ENCODE measurements around the gene ANKS1B.
"Not testable (repeated sequence)": the region's sequence is repeated elsewhere in the genome, so short reads cannot be mapped to it uniquely, and the experiment has no call there.

Gene ANKS1B

GRCh38 chr12:99834710-99835109, 150.0 kb downstream of the ANKS1B start:
- Histone ChIP-seq H3K4me1 (ENCODE audit: control insufficient read depth, insufficient read depth, low read length) (no peaks in the 10 kb centered on the region), H3K27me3 (ENCODE audit: control insufficient read depth, insufficient read depth, low read length) (no peaks in the 10 kb centered on the region), H3K4me3 (ENCODE audit: low read length) (no peak overlapping the region), H3K9ac (ENCODE audit: low read length) (no peak overlapping the region), H3K9me3 (ENCODE audit: control insufficient read depth, low read length) (no peaks in the 10 kb centered on the region), H3K36me3 (ENCODE audit: control insufficient read depth, insufficient read depth, low read length) (no peaks in the 10 kb centered on the region)

- no peak overlapping the region for H3K4me3 ChIP-seq (ENCODE audit: low read length)
- no peaks in the 10 kb centered on the region for H3K27me3 ChIP-seq (ENCODE audit: control insufficient read depth, insufficient read depth, low read length)
- H3K9ac ChIP-seq (ENCODE audit: low read length) = no peak overlapping the region
- H3K9me3 ChIP-seq (ENCODE audit: control insufficient read depth, low read length) = no peaks in the 10 kb centered on the region
- no peaks in the 10 kb centered on the region for H3K36me3 ChIP-seq (ENCODE audit: control insufficient read depth, insufficient read depth, low read length)
- H3K4me1 ChIP-seq (ENCODE audit: control insufficient read depth, insufficient read depth, low read length) = no peaks in the 10 kb centered on the region
These were observed 151.3 kb downstream of the ANKS1B start for GRCh38 chr12:99833397-99833796.

GRCh38 chr12:99824900-99825542, 159.7 kb downstream of the ANKS1B start:
- Histone ChIP-seq H3K9ac (ENCODE audit: low read length) (no peak overlapping the region), H3K36me3 (ENCODE audit: control insufficient read depth, insufficient read depth, low read length) (no peaks in the 10 kb centered on the region), H3K9me3 (ENCODE audit: control insufficient read depth, low read length) (no peaks in the 10 kb centered on the region), H3K4me3 (ENCODE audit: low read length) (no peak overlapping the region), H3K4me1 (ENCODE audit: control insufficient read depth, insufficient read depth, low read length) (no peaks in the 10 kb centered on the region), H3K27me3 (ENCODE audit: control insufficient read depth, insufficient read depth, low read length) (no peaks in the 10 kb centered on the region)

GRCh38 chr12:99822273-99822672, 162.5 kb downstream of the ANKS1B start:
- no peaks in the 10 kb centered on the region for H3K4me1 ChIP-seq (ENCODE audit: control insufficient read depth, insufficient read depth, low read length)
- no peak overlapping the region for H3K4me3 ChIP-seq (ENCODE audit: low read length)
- H3K36me3 ChIP-seq (ENCODE audit: control insufficient read depth, insufficient read depth, low read length) = no peaks in the 10 kb centered on the region
- H3K9ac ChIP-seq (ENCODE audit: low read length) = no peak overlapping the region
- no peaks in the 10 kb centered on the region for H3K9me3 ChIP-seq (ENCODE audit: control insufficient read depth, low read length)
- no peaks in the 10 kb centered on the region for H3K27me3 ChIP-seq (ENCODE audit: control insufficient read depth, insufficient read depth, low read length)

- no peaks in the 10 kb centered on the region for H3K27me3 ChIP-seq (ENCODE audit: control insufficient read depth, insufficient read depth, low read length)
- H3K9ac ChIP-seq (ENCODE audit: low read length) = no peak overlapping the region
- no peaks in the 10 kb centered on the region for H3K9me3 ChIP-seq (ENCODE audit: control insufficient read depth, low read length)
- no peaks in the 10 kb centered on the region for H3K36me3 ChIP-seq (ENCODE audit: control insufficient read depth, insufficient read depth, low read length)
- no peak overlapping the region for H3K4me3 ChIP-seq (ENCODE audit: low read length)
- H3K4me1 ChIP-seq (ENCODE audit: control insufficient read depth, insufficient read depth, low read length) = no peaks in the 10 kb centered on the region
These were observed 173.8 kb downstream of the ANKS1B start for GRCh38 chr12:99810718-99811593.

GRCh38 chr12:99809909-99810308, 174.8 kb downstream of the ANKS1B start:
- H3K36me3 ChIP-seq (ENCODE audit: control insufficient read depth, insufficient read depth, low read length) = no peaks in the 10 kb centered on the region
- no peaks in the 10 kb centered on the region for H3K9me3 ChIP-seq (ENCODE audit: control insufficient read depth, low read length)
- H3K4me1 ChIP-seq (ENCODE audit: control insufficient read depth, insufficient read depth, low read length) = no peaks in the 10 kb centered on the region
- no peaks in the 10 kb centered on the region for H3K27me3 ChIP-seq (ENCODE audit: control insufficient read depth, insufficient read depth, low read length)
- H3K4me3 ChIP-seq (ENCODE audit: low read length) = no peak overlapping the region
- H3K9ac ChIP-seq (ENCODE audit: low read length) = no peak overlapping the region

- Histone ChIP-seq H3K9me3 (ENCODE audit: control insufficient read depth, low read length) (no peaks in the 10 kb centered on the region), H3K9ac (ENCODE audit: low read length) (no peak overlapping the region), H3K27me3 (ENCODE audit: control insufficient read depth, insufficient read depth, low read length) (no peaks in the 10 kb centered on the region), H3K4me3 (ENCODE audit: low read length) (no peak overlapping the region), H3K4me1 (ENCODE audit: control insufficient read depth, insufficient read depth, low read length) (no peaks in the 10 kb centered on the region), H3K36me3 (ENCODE audit: control insufficient read depth, insufficient read depth, low read length) (no peaks in the 10 kb centered on the region)
These were observed 178.4 kb downstream of the ANKS1B start for GRCh38 chr12:99806304-99806703.

GRCh38 chr12:99804715-99805114, 180.0 kb downstream of the ANKS1B start:
- Histone ChIP-seq H3K36me3 (ENCODE audit: control insufficient read depth, insufficient read depth, low read length) (no peaks in the 10 kb centered on the region), H3K4me1 (ENCODE audit: control insufficient read depth, insufficient read depth, low read length) (no peaks in the 10 kb centered on the region), H3K9ac (ENCODE audit: low read length) (no peak overlapping the region), H3K4me3 (ENCODE audit: low read length) (no peak overlapping the region), H3K27me3 (ENCODE audit: control insufficient read depth, insufficient read depth, low read length) (no peaks in the 10 kb centered on the region), H3K9me3 (ENCODE audit: control insufficient read depth, low read length) (no peaks in the 10 kb centered on the region)

- no peaks in the 10 kb centered on the region for H3K36me3 ChIP-seq (ENCODE audit: control insufficient read depth, insufficient read depth, low read length)
- no peaks in the 10 kb centered on the region for H3K9me3 ChIP-seq (ENCODE audit: control insufficient read depth, low read length)
- H3K4me1 ChIP-seq (ENCODE audit: control insufficient read depth, insufficient read depth, low read length) = no peaks in the 10 kb centered on the region
- no peak overlapping the region for H3K9ac ChIP-seq (ENCODE audit: low read length)
- no peaks in the 10 kb centered on the region for H3K27me3 ChIP-seq (ENCODE audit: control insufficient read depth, insufficient read depth, low read length)
- no peak overlapping the region for H3K4me3 ChIP-seq (ENCODE audit: low read length)
These were observed 184.1 kb downstream of the ANKS1B start for GRCh38 chr12:99800605-99801004.

GRCh38 chr12:99797931-99798330, 186.8 kb downstream of the ANKS1B start:
- H3K4me3 ChIP-seq (ENCODE audit: low read length); H3K9me3 ChIP-seq (ENCODE audit: control insufficient read depth, low read length); H3K4me1 ChIP-seq (ENCODE audit: control insufficient read depth, insufficient read depth, low read length); H3K9ac ChIP-seq (ENCODE audit: low read length); H3K27me3 ChIP-seq (ENCODE audit: control insufficient read depth, insufficient read depth, low read length); H3K36me3 ChIP-seq (ENCODE audit: control insufficient read depth, insufficient read depth, low read length): not testable (repeated sequence)

- Histone ChIP-seq H3K27me3 (ENCODE audit: control insufficient read depth, insufficient read depth, low read length) (no peaks in the 10 kb centered on the region), H3K36me3 (ENCODE audit: control insufficient read depth, insufficient read depth, low read length) (no peaks in the 10 kb centered on the region), H3K4me1 (ENCODE audit: control insufficient read depth, insufficient read depth, low read length) (no peaks in the 10 kb centered on the region), H3K4me3 (ENCODE audit: low read length) (no peak overlapping the region), H3K9ac (ENCODE audit: low read length) (no peak overlapping the region), H3K9me3 (ENCODE audit: control insufficient read depth, low read length) (no peaks in the 10 kb centered on the region)
These were observed 201.3 kb downstream of the ANKS1B start for GRCh38 chr12:99783421-99783820.

- Histone ChIP-seq H3K4me3 (ENCODE audit: low read length) (no peak overlapping the region), H3K9me3 (ENCODE audit: control insufficient read depth, low read length) (no peaks in the 10 kb centered on the region), H3K9ac (ENCODE audit: low read length) (no peak overlapping the region), H3K27me3 (ENCODE audit: control insufficient read depth, insufficient read depth, low read length) (no peaks in the 10 kb centered on the region), H3K4me1 (ENCODE audit: control insufficient read depth, insufficient read depth, low read length) (no peaks in the 10 kb centered on the region), H3K36me3 (ENCODE audit: control insufficient read depth, insufficient read depth, low read length) (no peaks in the 10 kb centered on the region)
These were observed 212.5 kb downstream of the ANKS1B start for GRCh38 chr12:99772274-99772673.
